DOHH2 (cell line): ENCODE measurements around the gene SBK3.
"Not testable (repeated sequence)": the region's sequence is repeated elsewhere in the genome, so short reads cannot be mapped to it uniquely, and the experiment has no call there.

Source experiments
- H3F3A ChIP-seq: fragments of 200-600 bp; sonication (generic), shearing (Covaris generic); 2 replicates; pipeline ENCODE4 v1.6.0; 2016; ENCODE audit warnings: antibody characterized with exemption, mild to moderate bottlenecking; ENCODE audit not compliant: control insufficient read depth, insufficient read depth
- H3K27ac ChIP-seq: fragments of 200-600 bp; sonication (generic); 2 replicates; pipeline ENCODE4 v1.5.1; 2014; ENCODE audit warnings: low read depth, mild to moderate bottlenecking, low read length, moderate library complexity
- H3K27me3 ChIP-seq: fragments of 200-600 bp; sonication (generic); 2 replicates; pipeline ENCODE4 v1.6.1; 2014; ENCODE audit warnings: mild to moderate bottlenecking, low read length, mixed read lengths; ENCODE audit not compliant: control insufficient read depth
- H3K36me3 ChIP-seq: fragments of 200-600 bp; sonication (generic); 2 replicates; pipeline ENCODE4 v1.6.1; 2014; ENCODE audit warnings: mild to moderate bottlenecking, low read length, moderate library complexity, mixed read lengths; ENCODE audit not compliant: control insufficient read depth
- H3K4me1 ChIP-seq: fragments of 200-600 bp; sonication (generic); 2 replicates; pipeline ENCODE4 v1.6.1; 2014; ENCODE audit warnings: mild to moderate bottlenecking, low read length, mixed read lengths; ENCODE audit not compliant: control insufficient read depth
- H3K4me2 ChIP-seq: fragments of 200-600 bp; sonication (generic); 2 replicates; pipeline ENCODE4 v1.6.0; 2014; ENCODE audit warnings: mild to moderate bottlenecking, low read length, moderate library complexity
- H3K4me3 ChIP-seq: fragments of 200-600 bp; sonication (generic); 2 replicates; pipeline ENCODE4 v1.5.1; 2014; ENCODE audit warnings: mild to moderate bottlenecking, low read length, mixed read lengths
- H3K79me2 ChIP-seq: fragments of 200-600 bp; sonication (generic); 2 replicates; pipeline ENCODE4 v1.6.1; 2014; ENCODE audit warnings: mild to moderate bottlenecking, low read length, mixed read lengths; ENCODE audit not compliant: control insufficient read depth
- H3K9me2 ChIP-seq: fragments of 200-600 bp; sonication (generic); replicated peaks from 2 replicates; pipeline ENCODE4 v1.6.1; 2014; ENCODE audit warnings: mild to moderate bottlenecking, low read length, mixed read lengths; ENCODE audit not compliant: control insufficient read depth
- H3K9me3 ChIP-seq: fragments of 200-600 bp; sonication (generic); 2 replicates; pipeline ENCODE4 v1.6.1; 2014; ENCODE audit warnings: antibody characterized with exemption, low read length, mixed read lengths; ENCODE audit not compliant: control insufficient read depth, insufficient read depth
- H4K20me1 ChIP-seq: fragments of 200-600 bp; sonication (generic); 2 replicates; pipeline ENCODE4 v1.6.0; 2014; ENCODE audit warnings: low read depth, mild to moderate bottlenecking, antibody characterized with exemption, low read length, moderate library complexity; ENCODE audit not compliant: control insufficient read depth, insufficient read depth
- EZH2phosphoT487 ChIP-seq: fragments of 200-600 bp; sonication (generic); IDR thresholded peaks from 2 replicates; pipeline ENCODE4 v1.6.1; 2017; ENCODE audit warnings: borderline replicate concordance, mild to moderate bottlenecking, antibody characterized with exemption, low read length, moderate library complexity, mixed read lengths
- TF ChIP-seq, protein P1 (sequence below): fragments of 200-600 bp; sonication (generic); IDR thresholded peaks from one replicate; pipeline ENCODE4 v1.5.1; 2014; ENCODE audit warnings: antibody characterized with exemption, mild to moderate bottlenecking, low read depth, low read length; ENCODE audit not compliant: poor library complexity, severe bottlenecking

SBK3 gene

DNA sequence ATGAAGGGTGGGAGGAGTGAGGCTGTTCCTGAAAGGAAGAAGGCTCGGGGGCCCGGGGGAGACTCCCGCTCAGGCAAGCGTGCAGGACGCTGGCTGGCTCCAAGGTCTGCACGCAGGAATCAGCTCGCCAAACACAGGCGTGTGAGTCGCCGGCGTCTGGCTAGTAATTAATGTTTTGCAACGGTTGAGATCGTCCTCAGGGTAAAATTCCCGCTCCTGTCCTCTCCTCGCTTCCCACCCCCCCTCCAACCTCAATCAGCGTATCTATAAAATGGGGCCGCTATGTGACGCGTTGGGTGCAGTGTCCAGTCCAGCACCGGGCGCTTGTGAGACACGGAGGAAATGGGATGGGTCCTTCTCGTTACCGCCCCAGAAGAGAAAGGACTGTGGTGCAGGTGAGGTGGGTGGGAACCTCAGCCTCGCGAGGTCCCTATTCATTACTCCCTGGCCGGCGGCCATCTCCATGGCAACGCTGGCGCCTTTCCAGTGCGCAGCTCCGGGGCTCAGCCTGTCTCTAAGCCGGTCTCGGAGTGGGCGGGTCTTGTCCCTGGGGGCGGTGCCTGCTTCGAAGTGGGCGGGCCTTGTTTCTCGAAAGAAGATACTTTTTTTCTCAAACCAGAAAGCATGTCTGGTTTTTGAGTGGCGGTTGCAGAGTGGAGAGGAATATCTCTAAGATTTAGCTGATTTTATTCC, 41.8 kb upstream of the SBK3 start:
- Histone ChIP-seq H3K36me3 (no peaks in the 10 kb centered on the region; the same call in 1 of the 2 replicates), H3K4me3 (peak overlapping the region; percentile 86), H3K4me1 (peaks cover 34% of the 10 kb centered on the region), H3K79me2 (no peaks in the 10 kb centered on the region), H3F3A (peaks cover 31% of the 10 kb centered on the region), H4K20me1 (no peaks in the 10 kb centered on the region), H3K4me2 (peak overlapping the region; percentile 87), H3K9me3 (no peaks in the 10 kb centered on the region), H3K27ac (peak overlapping the region; percentile 54), H3K27me3 (no peaks in the 10 kb centered on the region), H3K9me2 (no peaks in the 10 kb centered on the region)
- TF ChIP-seq, protein P1, sequence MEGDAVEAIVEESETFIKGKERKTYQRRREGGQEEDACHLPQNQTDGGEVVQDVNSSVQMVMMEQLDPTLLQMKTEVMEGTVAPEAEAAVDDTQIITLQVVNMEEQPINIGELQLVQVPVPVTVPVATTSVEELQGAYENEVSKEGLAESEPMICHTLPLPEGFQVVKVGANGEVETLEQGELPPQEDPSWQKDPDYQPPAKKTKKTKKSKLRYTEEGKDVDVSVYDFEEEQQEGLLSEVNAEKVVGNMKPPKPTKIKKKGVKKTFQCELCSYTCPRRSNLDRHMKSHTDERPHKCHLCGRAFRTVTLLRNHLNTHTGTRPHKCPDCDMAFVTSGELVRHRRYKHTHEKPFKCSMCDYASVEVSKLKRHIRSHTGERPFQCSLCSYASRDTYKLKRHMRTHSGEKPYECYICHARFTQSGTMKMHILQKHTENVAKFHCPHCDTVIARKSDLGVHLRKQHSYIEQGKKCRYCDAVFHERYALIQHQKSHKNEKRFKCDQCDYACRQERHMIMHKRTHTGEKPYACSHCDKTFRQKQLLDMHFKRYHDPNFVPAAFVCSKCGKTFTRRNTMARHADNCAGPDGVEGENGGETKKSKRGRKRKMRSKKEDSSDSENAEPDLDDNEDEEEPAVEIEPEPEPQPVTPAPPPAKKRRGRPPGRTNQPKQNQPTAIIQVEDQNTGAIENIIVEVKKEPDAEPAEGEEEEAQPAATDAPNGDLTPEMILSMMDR: no peak

GRCh38 chr19:55585658-55586339, 40.5 kb upstream of the SBK3 start:
- Histone ChIP-seq H3F3A (peaks cover 36% of the 10 kb centered on the region), H3K79me2 (peaks cover 4% of the 10 kb centered on the region), H3K4me2 (peak overlapping the region; percentile 87), H3K27ac (peak overlapping the region; percentile 54), H4K20me1 (no peaks in the 10 kb centered on the region), H3K9me3 (no peaks in the 10 kb centered on the region), H3K36me3 (no peaks in the 10 kb centered on the region), H3K9me2 (no peaks in the 10 kb centered on the region), H3K27me3 (no peaks in the 10 kb centered on the region), H3K4me3 (peak overlapping the region; percentile 86), H3K4me1 (peaks cover 41% of the 10 kb centered on the region)
- no peak for TF ChIP-seq EZH2phosphoT487
- TF ChIP-seq, protein P1: no peak

- no peak overlapping the region for H3K4me3 ChIP-seq
- H3K36me3 ChIP-seq: 0 out of 2 replicates have a peak, but pooled peaks cover 4% of the 10 kb centered on the region
- no peaks in the 10 kb centered on the region for H3K9me2 ChIP-seq
- H3K27ac ChIP-seq: peak overlapping the region; percentile 54; the same call in 1 of the 2 replicates
- no peaks in the 10 kb centered on the region for H4K20me1 ChIP-seq
- H3K4me1 ChIP-seq: peaks cover 44% of the 10 kb centered on the region
- H3K4me2 ChIP-seq: no peak overlapping the region
- TF ChIP-seq EZH2phosphoT487: no peak
- TF ChIP-seq, protein P1: no peak
- peaks cover 12% of the 10 kb centered on the region for H3K79me2 ChIP-seq
- no peaks in the 10 kb centered on the region for H3K9me3 ChIP-seq
- H3F3A ChIP-seq: peaks cover 36% of the 10 kb centered on the region
- no peaks in the 10 kb centered on the region for H3K27me3 ChIP-seq
Measured at GRCh38 chr19:55584871-55585270, 39.5 kb upstream of the SBK3 start.

DNA sequence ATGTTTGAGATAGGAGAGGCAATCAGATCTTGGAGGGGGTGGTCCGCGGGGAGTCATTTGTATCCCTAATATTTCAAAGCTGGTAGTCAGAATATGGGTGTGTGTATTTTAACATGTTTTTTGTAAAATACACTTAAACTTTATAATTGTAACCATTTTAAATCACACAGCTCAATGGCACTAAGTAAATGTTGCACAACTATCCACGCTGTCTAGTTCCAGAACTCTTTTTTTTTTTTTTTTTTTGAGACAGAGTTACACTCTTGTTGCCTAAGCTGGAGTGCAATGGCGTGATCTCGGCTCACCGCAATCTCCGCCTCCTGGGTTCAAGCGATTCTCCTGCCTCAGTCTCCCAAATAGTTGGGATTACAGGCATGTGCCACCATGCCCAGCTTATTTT, 38.6 kb upstream of the SBK3 start:
- not testable (repeated sequence) for H3K27me3 ChIP-seq

GRCh38 chr19:55582284-55582683, 36.9 kb upstream of the SBK3 start:
- H3K4me3 ChIP-seq, H3K9me2 ChIP-seq, H4K20me1 ChIP-seq, H3K36me3 ChIP-seq, H3K27ac ChIP-seq, H3K9me3 ChIP-seq, H3K27me3 ChIP-seq, H3K4me2 ChIP-seq: not testable (repeated sequence)
- Histone ChIP-seq H3K4me1 (peaks cover 40% of the 10 kb centered on the region), H3F3A (peaks cover 34% of the 10 kb centered on the region), H3K79me2 (peaks cover 21% of the 10 kb centered on the region)

More for the DNA sequence above, 38.6 kb upstream of the SBK3 start:
- not testable (repeated sequence) for H3K4me3 ChIP-seq, H3K4me2 ChIP-seq, H3K36me3 ChIP-seq, H3K9me3 ChIP-seq, H3K9me2 ChIP-seq, H3K27ac ChIP-seq, H4K20me1 ChIP-seq
- peaks cover 48% of the 10 kb centered on the region for H3K4me1 ChIP-seq
- peaks cover 36% of the 10 kb centered on the region for H3F3A ChIP-seq
- H3K79me2 ChIP-seq: peaks cover 18% of the 10 kb centered on the region
